HCT116 (cell line): ENCODE data around the gene PRLHR. TPM values are rescaled to one million over a fixed set of nuclear protein-coding genes. Genes with fewer than 3 reads are reported as not detected.

Experiments used
- ATAC-seq: fragments of 200-7000 bp; cut with Tn5 transposase; 2 replicates; pipeline ENCODE4 v1.9.1; 2020; ENCODE audit warnings: mild to moderate bottlenecking, moderate library complexity
- BruUV-seq: library from RNA; stranded (reverse); fragments of 400-500 nt; replicated peaks from 2 replicates; lab custom pipeline; 2021; lab: Mats Ljungman, UMichigan
- CTCF ChIA-PET: fragments of 300-600 bp; sonication (Branson Sonifier 250); formaldehyde crosslinking; loops from one replicate; lab custom pipeline; 2021; ENCODE audit warnings: antibody characterized with exemption; lab: Charles Lee
- POLR2A ChIA-PET: fragments of 300-600, 350-600 bp; sonication (Branson Sonifier 250); formaldehyde crosslinking; loops from one replicate; lab custom pipeline; 2021; ENCODE audit warnings: antibody characterized with exemption; lab: Charles Lee
- RAD21 ChIA-PET, 2 experiments: fragments of 300-600 bp; sonication (Branson Sonifier 250); formaldehyde crosslinking; loops; one replicate each; lab custom pipeline; 2023; ENCODE audit warnings: low total read pairs in 2 of 2; ENCODE audit not compliant: uncharacterized antibody in 2 of 2, unreplicated experiment in 2 of 2, low non-redundant PET in 1 of 2; lab: Charles Lee
- DNase-seq: peaks from one replicate; pipeline ENCODE4 v3.0.0-alpha.2; 2010; ENCODE audit warnings: low read depth, low spot score
- H2AFZ ChIP-seq: fragments of 200-600 bp; shearing (Covaris generic), sonication (generic); 2 replicates; pipeline ENCODE4 v1.6.1; 2017; ENCODE audit warnings: low read depth, mixed run types, mixed read lengths, antibody characterized with exemption, low read length; ENCODE audit not compliant: poor library complexity, severe bottlenecking
- H3K27ac ChIP-seq: 2 replicates; pipeline ENCODE4 v1.5.1; 2012; ENCODE audit warnings: low read depth, low read length
- H3K27me3 ChIP-seq: fragments of 200-600 bp; sonication (generic); 2 replicates; pipeline ENCODE4 v1.6.1; 2016; ENCODE audit warnings: mixed run types, low read length, mixed read lengths; ENCODE audit not compliant: insufficient read depth
- H3K36me3 ChIP-seq, 2 experiments: fragments of 200-500 bp in 1 of 2; fragments of 200-600 bp in 1 of 2; sonication (Bioruptor generic) in 1 of 2; sonication (generic) in 1 of 2; 2 replicates each; pipeline versions ENCODE4 v1.5.1 to v1.6.1; 2014 to 2016; ENCODE audit warnings: low read length in 2 of 2, inconsistent platforms in 1 of 2, mixed read lengths in 1 of 2, mixed run types in 1 of 2; ENCODE audit not compliant: insufficient read depth in 2 of 2, control insufficient read depth in 1 of 2
- H3K4me1 ChIP-seq, 2 experiments: fragments of 200-600 bp in 1 of 2; sonication (generic) in 1 of 2; 2 replicates each; pipeline versions ENCODE4 v1.5.1 to v1.6.1; 2012 to 2017; ENCODE audit warnings: low read length in 2 of 2, inconsistent platforms in 1 of 2, mild to moderate bottlenecking in 1 of 2, mixed read lengths in 1 of 2, mixed run types in 1 of 2, moderate library complexity in 1 of 2; ENCODE audit not compliant: insufficient read depth in 2 of 2, control insufficient read depth in 1 of 2
- H3K4me2 ChIP-seq: fragments of 200-600 bp; sonication (generic); 2 replicates; pipeline ENCODE4 v1.6.1; 2017; ENCODE audit warnings: mixed run types, low read length, mixed read lengths
- H3K4me3 ChIP-seq, 2 experiments: fragments of 200-600 bp in 1 of 2; sonication (generic) in 1 of 2; replicated peaks in 1 of 2; 2 replicates each; pipeline ENCODE4 v1.5.1; 2011 to 2016; ENCODE audit warnings: low read length in 2 of 2, control low read depth in 1 of 2, low read depth in 1 of 2, mild to moderate bottlenecking in 1 of 2, mixed read lengths in 1 of 2, mixed run types in 1 of 2
- H3K79me2 ChIP-seq: fragments of 200-600 bp; sonication (generic); 2 replicates; pipeline ENCODE4 v1.6.1; 2017; ENCODE audit warnings: mild to moderate bottlenecking, mixed run types, low read length, moderate library complexity, mixed read lengths; ENCODE audit not compliant: insufficient read depth
- H3K9ac ChIP-seq: fragments of 200-600 bp; sonication (generic); 2 replicates; pipeline ENCODE4 v1.6.1; 2016; ENCODE audit warnings: low read length, mixed read lengths
- H3K9me2 ChIP-seq: fragments of 200-600 bp; sonication (generic), shearing (Covaris generic); 2 replicates; pipeline ENCODE4 v1.6.1; 2017; ENCODE audit warnings: mixed run types, mild to moderate bottlenecking, moderate library complexity; ENCODE audit not compliant: insufficient read depth
- H3K9me3 ChIP-seq, 2 experiments: fragments of 200-500 bp in 1 of 2; fragments of 200-600 bp in 1 of 2; sonication (Bioruptor generic) in 1 of 2; sonication (generic) in 1 of 2; 2 replicates each; pipeline ENCODE4 v1.6.1; 2014 to 2017; ENCODE audit warnings: low read length in 2 of 2, mixed read lengths in 2 of 2, inconsistent platforms in 1 of 2, low read depth in 1 of 2, mild to moderate bottlenecking in 1 of 2, mixed run types in 1 of 2, moderate library complexity in 1 of 2; ENCODE audit not compliant: control insufficient read depth in 1 of 2, insufficient read depth in 1 of 2
- H4K20me1 ChIP-seq: fragments of 200-600 bp; sonication (generic), shearing (Covaris generic); 2 replicates; pipeline ENCODE4 v1.6.1; 2017; ENCODE audit warnings: mixed run types, mild to moderate bottlenecking, moderate library complexity; ENCODE audit not compliant: insufficient read depth
- ATF3 ChIP-seq: IDR thresholded peaks from 2 replicates; pipeline ENCODE4 v1.6.1; 2012
- CBX3 ChIP-seq: IDR thresholded peaks from 2 replicates; pipeline ENCODE4 v1.6.1; 2012; ENCODE audit warnings: low read depth
- ELF1 ChIP-seq: IDR thresholded peaks from 2 replicates; pipeline ENCODE4 v1.6.1; 2012; ENCODE audit warnings: low read depth, borderline replicate concordance
- EZH2 ChIP-seq: fragments of 200-600 bp; sonication (generic); IDR thresholded peaks from 2 replicates; pipeline ENCODE4 v1.6.1; 2017; ENCODE audit warnings: antibody characterized with exemption, mixed run types
- FOSL1 ChIP-seq: IDR thresholded peaks from 2 replicates; pipeline ENCODE4 v1.6.1; 2012; ENCODE audit warnings: low read depth
- JUND ChIP-seq: IDR thresholded peaks from 2 replicates; pipeline ENCODE4 v1.6.1; 2012
- MAX ChIP-seq: IDR thresholded peaks from 2 replicates; pipeline ENCODE4 v1.6.1; 2012
- REST ChIP-seq: IDR thresholded peaks from 2 replicates; pipeline ENCODE4 v1.6.1; 2012; ENCODE audit warnings: low read depth
- SIN3A ChIP-seq: IDR thresholded peaks from 2 replicates; pipeline ENCODE4 v1.6.1; 2012; ENCODE audit warnings: low read depth
- SP1 ChIP-seq: IDR thresholded peaks from 2 replicates; pipeline ENCODE4 v1.6.1; 2012; ENCODE audit warnings: low read depth
- TCF7L2 ChIP-seq: IDR thresholded peaks from 2 replicates; pipeline ENCODE4 v1.7.0; 2011; ENCODE audit warnings: borderline replicate concordance, inconsistent platforms; ENCODE audit not compliant: insufficient read depth, insufficient read length; ENCODE audit errors: extremely low read depth
- YY1 ChIP-seq: IDR thresholded peaks from 2 replicates; pipeline ENCODE4 v1.6.1; 2011; ENCODE audit warnings: low read length, low read depth, moderate library complexity, mild to moderate bottlenecking; ENCODE audit not compliant: insufficient replicate concordance; ENCODE audit errors: extremely low read depth
- ZBTB33 ChIP-seq: IDR thresholded peaks from 2 replicates; pipeline ENCODE4 v1.6.1; 2011; ENCODE audit warnings: mild to moderate bottlenecking, low read length, moderate library complexity; ENCODE audit not compliant: insufficient replicate concordance; ENCODE audit errors: extremely low read depth
- ZFX ChIP-seq: fragments of 450-650 bp; IDR thresholded peaks from 2 replicates; pipeline ENCODE4 v1.6.1; 2017
- ZNF274 ChIP-seq: fragments of 200-500 bp; sonication (Bioruptor generic); IDR thresholded peaks from 2 replicates; pipeline ENCODE4 v1.6.1; 2014; ENCODE audit warnings: mild to moderate bottlenecking, low read depth, low read length, inconsistent platforms
- intact Hi-C: fragments of 100-400 bp; cut with micrococcal nuclease; formaldehyde crosslinking; loops from 2 replicates; pipeline ENCODE4 v1.10.0; 2022
- total RNA-seq: library from RNA; stranded (reverse); gene quantifications from one replicate; pipeline ENCODE4 v1.2.1, GENCODE V29; 2021; ENCODE audit not compliant: unreplicated experiment

PRLHR gene
- total RNA-seq, 1 experiment from 2014 or later = not detected

GRCh38 chr10:118564114-118564513 lies 31.3 kb downstream of the PRLHR start:
- H3K9me3 ChIP-seq = no peaks in the 10 kb centered on the region
- no TSS peak for BruUV-seq
- no peaks in the 10 kb centered on the region for H4K20me1 ChIP-seq
- H2AFZ ChIP-seq = no peak overlapping the region
- H3K27me3 ChIP-seq = no peaks in the 10 kb centered on the region
- H3K27ac ChIP-seq = no peak overlapping the region
- ChIA-PET RAD21 (interaction anchor here in 1 of 2 experiments (1.0 kb wide), 1 partner anchor 1067 kb away, joined by 3 read pairs; no protein-coding TSS in a partner anchor), POLR2A (no interaction called here), CTCF (interaction anchor here (0.7 to 3.1 kb wide), 7 partner anchors 10 to 1347 kb away, joined by 3 to 16 read pairs (median 6); no protein-coding TSS in a partner anchor)
- no peak overlapping the region for H3K4me2 ChIP-seq
- H3K9me2 ChIP-seq = no peaks in the 10 kb centered on the region
- DNase-seq (no peak), ATAC-seq (no peak)
- no peak for TF ChIP-seq ZNF274
- no peak for TF ChIP-seq EZH2
- TF ChIP-seq ATF3 = no peak
- no peak for TF ChIP-seq SP1
- TF ChIP-seq CBX3 = no peak
- TF ChIP-seq YY1 = no peak
- no peaks in the 10 kb centered on the region for H3K36me3 ChIP-seq
- intact Hi-C loops = no loop called here
- H3K79me2 ChIP-seq = no peaks in the 10 kb centered on the region
- H3K4me3 ChIP-seq = no peak overlapping the region
- peaks cover 0 to 4% of the 10 kb centered on the region in 2 experiments; a peak in 1 of 4 replicates for H3K4me1 ChIP-seq
- no peak overlapping the region for H3K9ac ChIP-seq

GRCh38 chr10:118563373-118563890 lies 32.0 kb downstream of the PRLHR start:
- Histone ChIP-seq H3K9me3 (no peaks in the 10 kb centered on the region), H3K79me2 (no peaks in the 10 kb centered on the region), H3K9ac (no peak overlapping the region), H3K4me1 (peaks cover 0 to 1% of the 10 kb centered on the region in 2 experiments; a peak in 1 of 4 replicates), H3K4me2 (no peak overlapping the region), H4K20me1 (no peaks in the 10 kb centered on the region), H3K36me3 (no peaks in the 10 kb centered on the region), H2AFZ (no peak overlapping the region), H3K4me3 (no peak overlapping the region), H3K27ac (no peak overlapping the region), H3K27me3 (no peaks in the 10 kb centered on the region), H3K9me2 (no peaks in the 10 kb centered on the region)
- DNase-seq (no peak), ATAC-seq (no peak)
- intact Hi-C loops = no loop called here
- CTCF ChIA-PET = interaction anchor here (1.7 to 3.1 kb wide), 4 partner anchors 104 to 1121 kb away, joined by 5 to 16 read pairs (median 8); no protein-coding TSS in a partner anchor
- RAD21 ChIA-PET = no interaction called here
- POLR2A ChIA-PET = no interaction called here
- BruUV-seq = no TSS peak
- TF ChIP-seq MAX = no peak
- TF ChIP-seq ZFX = no peak
- no peak for TF ChIP-seq SP1
- no peak for TF ChIP-seq SIN3A
- no peak for TF ChIP-seq ZNF274
- TF ChIP-seq FOSL1 = no peak
- TF ChIP-seq TCF7L2 = no peak
- no peak for TF ChIP-seq JUND
- TF ChIP-seq REST = no peak
- no peak for TF ChIP-seq ZBTB33
- no peak for TF ChIP-seq ELF1
